H1 (cell line): ENCODE data around the gene NOG. TPM values are rescaled to one million over a fixed set of nuclear protein-coding genes. Genes with fewer than 3 reads are reported as not detected.

Experiments used
- CTCF ChIA-PET: fragments of 300-600 bp; sonication (Branson Sonifier 250); formaldehyde crosslinking; loops from one replicate; lab custom pipeline; 2021; ENCODE audit not compliant: partially characterized antibody; lab: Charles Lee
- POLR2A ChIA-PET: fragments of 300-600 bp; sonication (Branson Sonifier 250); formaldehyde crosslinking; loops from one replicate; lab custom pipeline; 2021; ENCODE audit warnings: inconsistent platforms; ENCODE audit not compliant: partially characterized antibody; lab: Charles Lee
- DNase-seq, 2 experiments: peaks; one replicate each; pipeline versions ENCODE4 v3.0.0 to v3.0.0-alpha.2; 2010 to 2022; ENCODE audit warnings: low spot score in 2 of 2, low read depth in 1 of 2, mixed read lengths in 1 of 2
- FAIRE-seq: peaks from 2 replicates; lab custom pipeline; 2011; peaks lifted over from hg19 to GRCh38; lab: Jason Lieb, UNC
- H2AFZ ChIP-seq: 2 replicates; pipeline ENCODE4 v1.8.1; 2012; ENCODE audit warnings: low read length, inconsistent platforms
- H2AK5ac ChIP-seq: 2 replicates; pipeline ENCODE4 v1.6.1; 2013; ENCODE audit warnings: low read depth, low read length
- H2BK120ac ChIP-seq: replicated peaks from 2 replicates; pipeline ENCODE3; 2013; ENCODE audit warnings: low read depth, low read length, inconsistent platforms
- H2BK12ac ChIP-seq: 2 replicates; pipeline ENCODE4 v1.6.1; 2013; ENCODE audit warnings: low read depth, low read length
- H2BK15ac ChIP-seq: 2 replicates; pipeline ENCODE4 v1.6.1; 2013; ENCODE audit warnings: low read length
- H2BK20ac ChIP-seq: 2 replicates; pipeline ENCODE4 v1.6.1; 2013; ENCODE audit warnings: low read length
- H2BK5ac ChIP-seq: 2 replicates; pipeline ENCODE4 v1.6.1; 2013; ENCODE audit warnings: low read depth, low read length
- H3K14ac ChIP-seq: 2 replicates; pipeline ENCODE4 v1.6.1; 2013; ENCODE audit warnings: inconsistent platforms; ENCODE audit not compliant: insufficient read length
- H3K18ac ChIP-seq: 2 replicates; pipeline ENCODE4 v1.6.1; 2013; ENCODE audit warnings: low read length; ENCODE audit errors: extremely low read depth
- H3K23ac ChIP-seq: 2 replicates; pipeline ENCODE4 v1.6.1; 2013; ENCODE audit warnings: inconsistent platforms; ENCODE audit not compliant: insufficient read length
- H3K23me2 ChIP-seq: 2 replicates; pipeline ENCODE4 v1.6.1; 2013; ENCODE audit warnings: low read depth, low read length
- H3K27ac ChIP-seq: 2 replicates; pipeline ENCODE4 v1.6.1; 2011; ENCODE audit warnings: low read depth, low read length, inconsistent platforms
- H3K27me3 ChIP-seq, 4 experiments: replicated peaks in 1 of 4; 1 replicate in 1 of 4; 2 replicates in 3 of 4; pipeline versions ENCODE4 v1.6.1 to v1.8.1; 2011 to 2013; ENCODE audit warnings: low read length in 3 of 4, mild to moderate bottlenecking in 3 of 4, inconsistent platforms in 2 of 4, mixed read lengths in 2 of 4, moderate library complexity in 1 of 4; ENCODE audit not compliant: control insufficient read depth in 3 of 4, insufficient read depth in 3 of 4; ENCODE audit errors: extremely low read depth in 1 of 4
- H3K36me3 ChIP-seq, 4 experiments: 2 replicates each; pipeline versions ENCODE4 v1.6.1 to v1.8.1; 2011 to 2013; ENCODE audit warnings: mild to moderate bottlenecking in 4 of 4, low read length in 3 of 4, moderate library complexity in 2 of 4, control low read depth in 1 of 4, inconsistent platforms in 1 of 4; ENCODE audit not compliant: insufficient read depth in 4 of 4, control insufficient read depth in 2 of 4
- H3K4ac ChIP-seq: replicated peaks from 2 replicates; pipeline ENCODE3; 2013; ENCODE audit warnings: low read length, low read depth, mixed read lengths, inconsistent platforms; ENCODE audit not compliant: insufficient read length
- H3K4me1 ChIP-seq, 4 experiments: replicated peaks in 1 of 4; 1 replicate in 1 of 4; 2 replicates in 3 of 4; pipeline versions ENCODE4 v1.6.1 to v1.8.1; 2011 to 2013; ENCODE audit warnings: low read length in 3 of 4, inconsistent platforms in 2 of 4, mixed read lengths in 1 of 4; ENCODE audit not compliant: insufficient read depth in 4 of 4, control insufficient read depth in 3 of 4
- H3K4me2 ChIP-seq, 2 experiments: 2 replicates each; pipeline versions ENCODE4 v1.6.1 to v1.8.1; 2011 to 2013; ENCODE audit warnings: low read depth in 2 of 2, low read length in 2 of 2, control low read depth in 1 of 2, inconsistent platforms in 1 of 2, mild to moderate bottlenecking in 1 of 2; ENCODE audit not compliant: insufficient read depth in 1 of 2
- H3K4me3 ChIP-seq, 4 experiments: fragments of 200-600, 300-600 bp in 1 of 4; sonication (generic), shearing (Covaris generic), sonication (Bioruptor Twin) in 1 of 4; 2 replicates each; pipeline versions ENCODE4 v1.5.1 to v1.8.1; 2011 to 2016; ENCODE audit warnings: low read length in 4 of 4, low read depth in 3 of 4, control low read depth in 2 of 4, inconsistent platforms in 2 of 4, mild to moderate bottlenecking in 2 of 4, mixed read lengths in 1 of 4, moderate library complexity in 1 of 4; ENCODE audit not compliant: insufficient read depth in 2 of 4; ENCODE audit errors: extremely low read depth in 1 of 4
- H3K56ac ChIP-seq: replicated peaks from 2 replicates; pipeline ENCODE3; 2013; ENCODE audit warnings: low read depth, mild to moderate bottlenecking, mixed read lengths, low read length, inconsistent platforms; ENCODE audit not compliant: insufficient read length
- H3K79me1 ChIP-seq: 2 replicates; pipeline ENCODE4 v1.6.1; 2013; ENCODE audit warnings: low read depth, low read length, control low read depth
- H3K79me2 ChIP-seq, 2 experiments: 2 replicates each; pipeline versions ENCODE4 v1.6.1 to v1.8.1; 2012 to 2013; ENCODE audit warnings: low read length in 2 of 2, mild to moderate bottlenecking in 2 of 2, inconsistent platforms in 1 of 2; ENCODE audit not compliant: insufficient read depth in 2 of 2, control insufficient read depth in 1 of 2
- H3K9ac ChIP-seq, 4 experiments: replicated peaks in 1 of 4; 1 replicate in 1 of 4; 2 replicates in 3 of 4; pipeline versions ENCODE4 v1.6.1 to v1.8.1; 2011 to 2013; ENCODE audit warnings: low read depth in 3 of 4, low read length in 3 of 4, control low read depth in 2 of 4, mild to moderate bottlenecking in 2 of 4, moderate library complexity in 2 of 4, inconsistent platforms in 1 of 4; ENCODE audit errors: extremely low read depth in 1 of 4
- H3K9me3 ChIP-seq, 2 experiments: 2 replicates each; pipeline versions ENCODE4 v1.6.1 to v1.8.1; 2012 to 2013; ENCODE audit warnings: mild to moderate bottlenecking in 2 of 2, moderate library complexity in 2 of 2, control low read depth in 1 of 2, inconsistent platforms in 1 of 2, low read depth in 1 of 2, low read length in 1 of 2, mixed read lengths in 1 of 2; ENCODE audit not compliant: insufficient read depth in 2 of 2
- H4K20me1 ChIP-seq, 2 experiments: replicated peaks in 1 of 2; 2 replicates each; pipeline versions ENCODE3 to v1.8.1; 2011 to 2013; ENCODE audit warnings: inconsistent platforms in 2 of 2, low read length in 2 of 2, mild to moderate bottlenecking in 1 of 2; ENCODE audit not compliant: insufficient read depth in 2 of 2, control insufficient read depth in 1 of 2
- H4K5ac ChIP-seq: 2 replicates; pipeline ENCODE4 v1.6.1; 2013; ENCODE audit warnings: low read length, low read depth, mixed read lengths, inconsistent platforms; ENCODE audit not compliant: insufficient read length
- H4K8ac ChIP-seq: 2 replicates; pipeline ENCODE4 v1.8.0; 2013; ENCODE audit warnings: mild to moderate bottlenecking, moderate library complexity, low read length, inconsistent platforms; ENCODE audit not compliant: insufficient read depth; ENCODE audit errors: extremely low read depth
- H4K91ac ChIP-seq: replicated peaks from 2 replicates; pipeline ENCODE3; 2013; ENCODE audit warnings: low read length, mixed read lengths, inconsistent platforms; ENCODE audit not compliant: insufficient read length
- ASH2L ChIP-seq: fragments of 200-600, 300-600 bp; sonication (generic); IDR thresholded peaks from one replicate; pipeline ENCODE4 v1.7.1; 2017; ENCODE audit warnings: low read length
- BCL11A ChIP-seq, 2 experiments: IDR thresholded peaks; one replicate each; pipeline ENCODE4 v1.6.1; 2011; ENCODE audit warnings: low read depth in 2 of 2, low read length in 2 of 2, mild to moderate bottlenecking in 2 of 2
- CEBPB ChIP-seq: IDR thresholded peaks from 2 replicates; pipeline ENCODE4 v1.6.1; 2012; ENCODE audit warnings: low read depth, low read length
- EZH2 ChIP-seq: fragments of 200-600 bp; sonication (generic); IDR thresholded peaks from 2 replicates; pipeline ENCODE4 v1.7.1; 2012; ENCODE audit warnings: low read depth, mild to moderate bottlenecking, moderate library complexity, low read length, inconsistent platforms; ENCODE audit not compliant: severe bottlenecking
- GTF2F1 ChIP-seq: IDR thresholded peaks from 2 replicates; pipeline ENCODE4 v1.6.1; 2012; ENCODE audit warnings: low read depth, low read length, improper control_type of control experiment, borderline replicate concordance
- JUN ChIP-seq: IDR thresholded peaks from 2 replicates; pipeline ENCODE4 v1.6.1; 2011; ENCODE audit warnings: low read depth, mild to moderate bottlenecking, improper control_type of control experiment, low read length
- KDM5A ChIP-seq: fragments of 200-600 bp; IDR thresholded peaks from 2 replicates; pipeline ENCODE4 v1.7.1; 2012; ENCODE audit warnings: mild to moderate bottlenecking, low read length, inconsistent platforms, mixed read lengths
- NRF1 ChIP-seq: IDR thresholded peaks from 2 replicates; pipeline ENCODE4 v1.6.1; 2011; ENCODE audit warnings: mild to moderate bottlenecking, low read depth, low read length, improper control_type of control experiment
- PHF8 ChIP-seq: fragments of 200-600 bp; sonication (generic); conservative IDR thresholded peaks from 2 replicates; pipeline ENCODE4 v1.7.1; 2012; ENCODE audit warnings: low read depth, mild to moderate bottlenecking, inconsistent platforms, low read length, moderate library complexity
- SAP30 ChIP-seq: fragments of 300-600 bp; sonication (generic); IDR thresholded peaks from 2 replicates; pipeline ENCODE4 v1.7.1; 2012; ENCODE audit warnings: low read length, moderate library complexity, mild to moderate bottlenecking, inconsistent platforms; ENCODE audit not compliant: insufficient read depth, insufficient replicate concordance
- YY1 ChIP-seq: IDR thresholded peaks from 2 replicates; pipeline ENCODE4 v1.6.1; 2011; ENCODE audit warnings: low read depth, mild to moderate bottlenecking, low read length
- WGBS, 2 experiments: shearing (Covaris generic) in 1 of 2; methylation state at CpG; one replicate each; pipeline versions ENCODE4 v1.1.6 to v1.1.7; 2013 to 2015; ENCODE audit warnings: low lambda C conversion rate in 2 of 2, mixed read lengths in 2 of 2, inconsistent platforms in 1 of 2, low coverage in 1 of 2, missing lambda C conversion rate in 1 of 2; ENCODE audit not compliant: insufficient replicate concordance in 2 of 2, insufficient coverage in 1 of 2, insufficient read length in 1 of 2; ENCODE audit errors: extremely low coverage in 1 of 2, missing lambda C conversion rate in 1 of 2; 5-methylcytosine and 5-hydroxymethylcytosine counted together
- polyA plus RNA-seq, 7 experiments: library from polyadenylated mRNA; depleted of rRNA in 3 of 7; stranded (reverse) in 5 of 7; unstranded in 2 of 7; fragments of >200 nt in 5 of 7; fragments of 200-250 nt in 2 of 7; gene quantifications; 1 replicate in 5 of 7; 2 replicates in 1 of 7; 4 replicates in 1 of 7; pipeline versions ENCODE4 v1.2.1 to v1.2.3, GENCODE V29; 2011 to 2013; ENCODE audit warnings: missing spikeins in 2 of 7, mixed read lengths in 2 of 7
- total RNA-seq: library from RNA; stranded (reverse); fragmentation: NEBNext Ultra II Directional; extraction: Animal tissue kit (Norgen Biotek cat#: 25700); gene quantifications from 2 replicates; pipeline ENCODE4 v1.2.1, GENCODE V29; 2021

Gene NOG
- total and polyA plus RNA-seq, 2 of the 8 experiments (the other 6 are each of a cell fraction or from before 2014, with no cell fraction given), result 0.35 TPM

DNA sequence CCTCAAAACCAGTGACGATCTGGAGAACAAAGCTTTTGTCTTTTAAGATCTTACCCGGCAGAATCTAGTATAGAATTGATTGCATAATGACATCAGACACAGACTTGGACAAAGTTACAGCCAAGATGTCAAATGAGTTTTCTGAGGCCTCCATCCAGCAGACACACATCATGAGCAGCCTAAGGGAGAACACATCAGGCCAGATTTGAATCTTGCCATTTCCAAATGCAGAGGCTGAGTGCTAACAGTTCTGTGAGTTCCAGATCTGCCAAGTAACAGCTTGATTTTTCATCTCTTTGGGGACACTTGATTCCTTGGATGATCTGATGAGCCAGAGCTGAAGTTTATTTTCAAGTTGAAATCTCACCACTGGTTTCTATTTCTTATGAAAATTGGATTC is 21.0 kb downstream of the NOG start:
- ChIA-PET CTCF (interaction anchor here (0.7 kb wide), 2 partner anchors 15 to 19 kb away, joined by 3 read pairs; no protein-coding TSS in a partner anchor), POLR2A (no interaction called here)
- H2AK5ac ChIP-seq, result no peak overlapping the region

More for the DNA sequence above, 21.0 kb downstream of the NOG start:
- Histone ChIP-seq H3K36me3 (no peaks in the 10 kb centered on the region), H3K4me2 (no peak overlapping the region), H2BK20ac (no peak overlapping the region), H4K20me1 (no peaks in the 10 kb centered on the region), H3K9me3 (no peaks in the 10 kb centered on the region), H2AFZ (no peak overlapping the region), H3K56ac (no peak overlapping the region), H3K27ac (no peak overlapping the region), H3K9ac (no peak overlapping the region), H3K4me3 (no peak overlapping the region), H4K91ac (no peak overlapping the region), H2BK12ac (no peak overlapping the region), H3K79me2 (no peaks in the 10 kb centered on the region), H3K23me2 (peaks cover 2% of the 10 kb centered on the region; the same call in 1 of the 2 replicates), H3K18ac (no peak overlapping the region), H2BK120ac (no peak overlapping the region), H4K5ac (no peak overlapping the region), H3K4me1 (no peaks in the 10 kb centered on the region), H2BK15ac (no peak overlapping the region), H3K27me3 (no peaks in the 10 kb centered on the region), H3K79me1 (no peaks in the 10 kb centered on the region), H3K14ac (no peak overlapping the region), H3K4ac (no peak overlapping the region), H4K8ac (no peak overlapping the region), H3K23ac (no peak overlapping the region), H2BK5ac (no peak overlapping the region)
- no peak for FAIRE-seq
- no peak for TF ChIP-seq KDM5A
- no peak for TF ChIP-seq JUN
- no peak for TF ChIP-seq ASH2L
- TF ChIP-seq CEBPB, result no peak
- no peak for TF ChIP-seq BCL11A (IDR thresholded peaks at IDR 0.05; ENCODE audit: low read depth in 2 of 2, low read length in 2 of 2)
- no peak for TF ChIP-seq NRF1
- TF ChIP-seq SAP30, result no peak
- no peak for TF ChIP-seq YY1
- no peak for TF ChIP-seq EZH2
- no peak for TF ChIP-seq GTF2F1
- TF ChIP-seq PHF8, result no peak
- DNase-seq, result no peak
- 88% methylated on average over 2 of the region's 2 CpGs; no CpG with 5 or more reads in 1 of the 2 experiments for WGBS, 2 experiments
